ENCODE results near the gene ATL3. TPM values are rescaled to one million over a fixed set of nuclear protein-coding genes. Genes with fewer than 3 reads are reported as not detected.

Gene ATL3
- total RNA-seq, result 10 to 100 TPM; 17.9 to 33.5 TPM

- H3K36me3 ChIP-seq, result no peaks in the 10 kb centered on the region
These were observed at the start of gene ATL3 for GRCh38 chr11:63671322-63672155. Gene ATL3 (minus strand): TSS chr11:63671376. CDS start chr11:63671335, 41 bp downstream.

GRCh38 chr11:63720611-63721010, 49.4 kb upstream of the ATL3 start:
- TF ChIP-seq CTCF (IDR thresholded peaks at IDR 0.05), result no peak
- H3K9me3 ChIP-seq, result no peaks in the 10 kb centered on the region
- no peak overlapping the region for H3K27ac ChIP-seq
- H3K4me1 ChIP-seq, result no peaks in the 10 kb centered on the region
- DNase-seq (ENCODE audit: low spot score), result no peak
- H3K36me3 ChIP-seq, result no peaks in the 10 kb centered on the region
- H3K4me3 ChIP-seq, result no peak overlapping the region
- H3K27me3 ChIP-seq, result no peaks in the 10 kb centered on the region

More at GRCh38 chr11:63671322-63672155, at the start of gene ATL3:
- peak within 1 kb of the TSS; percentile 79 to 95 for H3K4me3 ChIP-seq
- TF ChIP-seq CTCF (IDR thresholded peaks at IDR 0.05), result no peak
- peaks cover 0 to 41% of the 10 kb centered on the region in 2 donors for H3K4me1 ChIP-seq
- DNase-seq (ENCODE audit: low spot score), result peak; percentile 98
- no peaks in the 10 kb centered on the region for H3K27me3 ChIP-seq
- peak within 1 kb of the TSS; percentile 98 for H3K27ac ChIP-seq
- H3K9me3 ChIP-seq, result no peaks in the 10 kb centered on the region

GRCh38 chr11:63719987-63720386, 48.8 kb upstream of the ATL3 start:
- Histone ChIP-seq H3K4me3 (no peak overlapping the region), H3K27me3 (no peaks in the 10 kb centered on the region), H3K27ac (no peak overlapping the region), H3K36me3 (no peaks in the 10 kb centered on the region), H3K4me1 (no peaks in the 10 kb centered on the region), H3K9me3 (no peaks in the 10 kb centered on the region)
- TF ChIP-seq CTCF (IDR thresholded peaks at IDR 0.05), result no peak
- no peak for DNase-seq (ENCODE audit: low spot score)

GRCh38 chr11:63719001-63719400, 47.8 kb upstream of the ATL3 start:
- Histone ChIP-seq H3K36me3 (no peaks in the 10 kb centered on the region), H3K4me1 (no peaks in the 10 kb centered on the region), H3K27me3 (no peaks in the 10 kb centered on the region), H3K9me3 (no peaks in the 10 kb centered on the region), H3K27ac (no peak overlapping the region), H3K4me3 (no peak overlapping the region)
- no peak for DNase-seq (ENCODE audit: low spot score)
- no peak for TF ChIP-seq CTCF (IDR thresholded peaks at IDR 0.05)

- H3K4me3 ChIP-seq, result no peak overlapping the region
- H3K9me3 ChIP-seq, result no peaks in the 10 kb centered on the region
- no peak for TF ChIP-seq CTCF (IDR thresholded peaks at IDR 0.05)
- no peaks in the 10 kb centered on the region for H3K36me3 ChIP-seq
- no peak for DNase-seq (ENCODE audit: low spot score)
- H3K27me3 ChIP-seq, result no peaks in the 10 kb centered on the region
- no peak overlapping the region for H3K27ac ChIP-seq
- H3K4me1 ChIP-seq, result peaks cover 0 to under 1% of the 10 kb centered on the region in 2 donors
These were observed 44.9 kb upstream of the ATL3 start for GRCh38 chr11:63716046-63716445.
